T-cell (primary cell): ENCODE results near the gene MXD1. TPM values are rescaled to one million over a fixed set of nuclear protein-coding genes. Genes with fewer than 3 reads are reported as not detected.
"Not testable (repeated sequence)": the region's sequence is repeated elsewhere in the genome, so short reads cannot be mapped to it uniquely, and the experiment has no call there.

Experiments
- ATAC-seq, 4 experiments: fragments of 200-7000 bp in 3 of 4; fragments of 150-1000 bp in 1 of 4; cut with Tn5 transposase; replicated peaks in 1 of 4; 1 replicate in 3 of 4; 2 replicates in 1 of 4; pipeline ENCODE4 v1.10.0; 2021; ENCODE audit warnings: moderate library complexity in 3 of 4, mild to moderate bottlenecking in 2 of 4, moderate number of reproducible peaks in 1 of 4
- CTCF ChIA-PET, 2 donors: fragments of 300-600 bp; sonication (Branson Sonifier 250); formaldehyde crosslinking; loops; one replicate each; lab custom pipeline; 2022; ENCODE audit warnings: antibody characterized with exemption in 2 of 2; lab: Charles Lee
- POLR2A ChIA-PET, 2 donors: fragments of 300-600 bp; sonication (Branson Sonifier 250); formaldehyde crosslinking; loops; one replicate each; lab custom pipeline; 2022; ENCODE audit warnings: antibody characterized with exemption in 2 of 2; lab: Charles Lee
- DNase-seq, 35 experiments: peaks; one replicate each; pipeline versions ENCODE4 v3.0.0 to v3.0.0-alpha.2; 2013 to 2023
- H3K27ac ChIP-seq: one replicate; pipeline ENCODE4 v1.5.1; 2013; ENCODE audit warnings: low read length
- H3K27me3 ChIP-seq, 2 experiments: replicated peaks in 1 of 2; 1 replicate in 1 of 2; 2 replicates in 1 of 2; pipeline versions ENCODE4 v1.6.1 to v1.7.0; 2013; ENCODE audit warnings: low read length in 1 of 2, mixed read lengths in 1 of 2; ENCODE audit not compliant: control insufficient read depth in 2 of 2, insufficient read depth in 2 of 2; ENCODE audit errors: extremely low read depth in 1 of 2
- H3K36me3 ChIP-seq, 2 donors: 1 replicate in 1 of 2; 2 replicates in 1 of 2; pipeline versions ENCODE4 v1.6.1 to v1.7.0; 2013; ENCODE audit warnings: low read length in 1 of 2; ENCODE audit not compliant: control insufficient read depth in 2 of 2, insufficient read depth in 1 of 2; ENCODE audit errors: extremely low read depth in 1 of 2
- H3K4me1 ChIP-seq, 2 experiments: 1 replicate in 1 of 2; 2 replicates in 1 of 2; pipeline versions ENCODE4 v1.6.1 to v1.7.0; 2013; ENCODE audit warnings: low read length in 2 of 2, mixed read lengths in 1 of 2; ENCODE audit not compliant: insufficient read depth in 2 of 2, control insufficient read depth in 1 of 2; ENCODE audit errors: extremely low read depth in 1 of 2
- H3K4me3 ChIP-seq, 2 donors: 1 replicate in 1 of 2; 2 replicates in 1 of 2; pipeline versions ENCODE4 v1.5.1 to v1.7.0; 2013; ENCODE audit warnings: mild to moderate bottlenecking in 2 of 2, low read length in 1 of 2, moderate library complexity in 1 of 2; ENCODE audit not compliant: control insufficient read depth in 1 of 2; ENCODE audit errors: extremely low read depth in 1 of 2
- H3K9me3 ChIP-seq: 2 replicates; pipeline ENCODE4 v1.7.0; 2013
- H3K27ac Mint-ChIP-seq, 2 donors: one replicate each; pipeline ENCODE4 v1.8.0; 2020 to 2021; ENCODE audit warnings: mild to moderate bottlenecking in 2 of 2, mixed read lengths in 2 of 2
- H3K27me3 Mint-ChIP-seq, 2 donors: one replicate each; pipeline ENCODE4 v1.8.0; 2021 to 2022; ENCODE audit warnings: mixed read lengths in 2 of 2
- H3K36me3 Mint-ChIP-seq: one replicate; pipeline ENCODE4 v1.8.0; 2021; ENCODE audit warnings: mixed read lengths
- H3K4me1 Mint-ChIP-seq, 3 donors: one replicate each; pipeline ENCODE4 v1.8.0; 2020 to 2022; ENCODE audit warnings: mixed read lengths in 3 of 3, mild to moderate bottlenecking in 1 of 3
- H3K4me3 Mint-ChIP-seq, 3 donors: one replicate each; pipeline ENCODE4 v1.8.0; 2020 to 2022; ENCODE audit warnings: mild to moderate bottlenecking in 3 of 3, mixed read lengths in 3 of 3, moderate library complexity in 3 of 3
- H3K9me3 Mint-ChIP-seq, 3 donors: one replicate each; pipeline ENCODE4 v1.8.0; 2020 to 2022; ENCODE audit warnings: mixed read lengths in 3 of 3
- WGBS: methylation state at CpG from one replicate; pipeline ENCODE4 v1.1.5; 2013; ENCODE audit warnings: missing lambda C conversion rate; ENCODE audit not compliant: insufficient coverage; 5-methylcytosine and 5-hydroxymethylcytosine counted together
- total RNA-seq, 35 experiments: library from RNA in 6 of 35; stranded (reverse) in 6 of 35; fragments of 120-200 nt in 1 of 35; gene quantifications; one replicate each; pipeline versions ENCODE4 v1.2.1 to v1.2.4 and lab custom pipeline; 2013 to 2026

The MXD1 gene
- 10 to 100 TPM; 13.7 to 34.5 (median 19.9) TPM for total RNA-seq
- 23.9 TPM for total RNA-seq (2013)
- total RNA-seq (lab: John Stamatoyannopoulos, UW) = 8.7 to 67.1 (median 32.3) reads per million in 29 experiments

GRCh38 chr2:69914950-69915945 lies at the start of gene MXD1:
Gene MXD1, plus strand, starts transcription at chr2:69915109. Its CDS starts 222 bp downstream, at chr2:69915331.
- H3K36me3 Mint-ChIP-seq = peaks cover 22% of the 10 kb centered on the region
- peaks cover 0 to 26% of the 10 kb centered on the region in 2 donors for H3K36me3 ChIP-seq
- ChIA-PET CTCF (interaction anchor here (0.6 to 5.6 kb wide), 23 partner anchors 8 to 478 kb away, joined by 3 to 35 read pairs (median 5); partner anchors contain the start of genes C2orf42 (in 1 of the 2), FAM136A (in 1 of the 2), NFU1 (in 1 of the 2) and PCYOX1 (in 1 of the 2)), POLR2A (interaction anchor here (0.6 to 3.8 kb wide), 24 partner anchors 8 to 757 kb away, joined by 3 to 29 read pairs (median 6); partner anchors contain the start of genes C2orf42 (in 1 of the 2), PCBP1 (in 1 of the 2), SNRNP27 (in 1 of the 2) and SNRPG (in 1 of the 2))
- H3K27me3 Mint-ChIP-seq = no peaks in the 10 kb centered on the region
- WGBS = under 1% methylated on average over 80 of the region's 81 CpGs
- H3K4me3 ChIP-seq = peak within 1 kb of the TSS; percentile 92 to 94
- H3K4me1 Mint-ChIP-seq = peaks cover 30 to 36% (median 36%) of the 10 kb centered on the region in 3 donors
- no peak for ATAC-seq
- peak within 1 kb of the TSS; percentile 78 for H3K27ac Mint-ChIP-seq
- H3K27me3 ChIP-seq = no peaks in the 10 kb centered on the region
- H3K9me3 Mint-ChIP-seq = no peaks in the 10 kb centered on the region
- peak within 1 kb of the TSS; percentile 98 for H3K27ac ChIP-seq
- H3K4me3 Mint-ChIP-seq = peak within 1 kb of the TSS; percentile 80 to 86 (median 81)
- no peaks in the 10 kb centered on the region for H3K9me3 ChIP-seq
- H3K4me1 ChIP-seq = peaks cover 12 to 15% of the 10 kb centered on the region in 2 experiments
- DNase-seq = peak in 25 of 35 experiments; percentile 8 to 100 (median 100)

- no peak for DNase-seq
- H3K4me3 Mint-ChIP-seq = no peak overlapping the region
- Histone ChIP-seq H3K4me1 (peaks cover 2% of the 10 kb centered on the region in 2 experiments), H3K4me3 (no peak overlapping the region), H3K27ac (no peak overlapping the region), H3K36me3 (no peaks in the 10 kb centered on the region), H3K27me3 (no peaks in the 10 kb centered on the region), H3K9me3 (no peaks in the 10 kb centered on the region)
- no peak for ATAC-seq
- no CpG with 5 or more reads among the region's 4 CpGs for WGBS
- CTCF ChIA-PET = interaction anchor here in 1 of 2 donors (0.7 kb wide), 1 partner anchor 22 kb away, joined by 3 read pairs; no protein-coding TSS in a partner anchor
- H3K9me3 Mint-ChIP-seq = peaks cover 0 to 5% (median 3%) of the 10 kb centered on the region in 3 donors
- no peaks in the 10 kb centered on the region for H3K36me3 Mint-ChIP-seq
- no peaks in the 10 kb centered on the region for H3K27me3 Mint-ChIP-seq
- POLR2A ChIA-PET = interaction anchor here in 1 of 2 donors (0.6 to 0.7 kb wide), 2 partner anchors 244 to 1644 kb away, joined by 3 to 5 read pairs; no protein-coding TSS in a partner anchor
- peaks cover 5 to 8% (median 7%) of the 10 kb centered on the region in 3 donors for H3K4me1 Mint-ChIP-seq
- H3K27ac Mint-ChIP-seq = no peak overlapping the region
Measured at GRCh38 chr2:69888451-69888850, 26.5 kb upstream of the MXD1 start.

GRCh38 chr2:69889302-69889701 lies 25.6 kb upstream of the MXD1 start:
- H3K4me1 Mint-ChIP-seq = peaks cover 12 to 17% (median 13%) of the 10 kb centered on the region in 3 donors
- no peaks in the 10 kb centered on the region for H3K36me3 Mint-ChIP-seq
- no peak for DNase-seq
- H3K4me3 ChIP-seq = no peak overlapping the region
- no peaks in the 10 kb centered on the region for H3K9me3 ChIP-seq
- H3K27me3 Mint-ChIP-seq = no peaks in the 10 kb centered on the region
- H3K4me1 ChIP-seq = peaks cover 3% of the 10 kb centered on the region in 2 experiments
- H3K4me3 Mint-ChIP-seq = no peak overlapping the region
- H3K9me3 Mint-ChIP-seq = peaks cover 0 to 5% (median 3%) of the 10 kb centered on the region in 3 donors
- POLR2A ChIA-PET = no interaction called here
- no peak for ATAC-seq
- H3K27me3 ChIP-seq = no peaks in the 10 kb centered on the region
- H3K27ac Mint-ChIP-seq = no peak overlapping the region
- no peak overlapping the region for H3K27ac ChIP-seq
- H3K36me3 ChIP-seq = no peaks in the 10 kb centered on the region
- CTCF ChIA-PET = no interaction called here

- Mint-ChIP-seq H3K9me3 (peaks cover 0 to 5% (median 3%) of the 10 kb centered on the region in 3 donors), H3K4me3 (no peak overlapping the region), H3K27me3 (no peaks in the 10 kb centered on the region), H3K4me1 (peaks cover 25 to 27% (median 27%) of the 10 kb centered on the region in 3 donors), H3K36me3 (no peaks in the 10 kb centered on the region), H3K27ac (no peak overlapping the region)
- H3K27ac ChIP-seq = no peak overlapping the region
- CTCF ChIA-PET = no interaction called here
- no peak for DNase-seq
- no peaks in the 10 kb centered on the region for H3K27me3 ChIP-seq
- H3K4me3 ChIP-seq = no peak overlapping the region
- POLR2A ChIA-PET = interaction anchor here (0.6 to 0.7 kb wide), 4 partner anchors 28 to 196 kb away, joined by 3 read pairs; no protein-coding TSS in a partner anchor
- whole genome bisulfite sequencing = no CpG with 5 or more reads among the region's 1 CpG
- no peaks in the 10 kb centered on the region for H3K9me3 ChIP-seq
- ATAC-seq = no peak
- peaks cover 13 to 18% of the 10 kb centered on the region in 2 experiments for H3K4me1 ChIP-seq
- peaks cover 0 to 5% of the 10 kb centered on the region in 2 donors for H3K36me3 ChIP-seq
Measured at GRCh38 chr2:69890881-69891280, 24.0 kb upstream of the MXD1 start.

GRCh38 chr2:69892838-69893424 lies 22.0 kb upstream of the MXD1 start:
- CTCF ChIA-PET = interaction anchor here in 1 of 2 donors (0.6 to 1.7 kb wide), 7 partner anchors 22 to 401 kb away, joined by 3 to 7 read pairs (median 3); partner anchors contain the start of genes C2orf42, MXD1 and SNRPG
- H3K4me3 ChIP-seq = not testable (repeated sequence)

More at GRCh38 chr2:69892838-69893424, 22.0 kb upstream of the MXD1 start:
- peaks cover 0 to 23% of the 10 kb centered on the region in 2 donors for H3K36me3 ChIP-seq
- not testable (repeated sequence) for DNase-seq, ATAC-seq, H3K9me3 ChIP-seq, H3K27me3 ChIP-seq, H3K9me3 Mint-ChIP-seq, H3K27me3 Mint-ChIP-seq
- Mint-ChIP-seq H3K4me1 (peaks cover 39 to 47% (median 41%) of the 10 kb centered on the region in 3 donors), H3K36me3 (peaks cover 11% of the 10 kb centered on the region), H3K4me3 (peak overlapping the region; percentile 86 to 100 (median 99)), H3K27ac (peak overlapping the region; percentile 97 to 99)
- POLR2A ChIA-PET = interaction anchor here (0.5 to 1.2 kb wide), 3 partner anchors 176 to 461 kb away, joined by 3 to 20 read pairs (median 6); no protein-coding TSS in a partner anchor
- no CpG with 5 or more reads among the region's 7 CpGs for WGBS
- peaks cover 13 to 19% of the 10 kb centered on the region in 2 experiments for H3K4me1 ChIP-seq
- peak overlapping the region; percentile 65 for H3K27ac ChIP-seq
